ENCODE data around the gene PRDM2.

- TF ChIP-seq CTCF (IDR thresholded peaks at IDR 0.05): no peak
- no peak for TF ChIP-seq POLR2A (IDR thresholded peaks at IDR 0.05)
These were observed 109.6 kb downstream of the PRDM2 start for GRCh38 chr1:13809461-13810159.

Data from ovary (tissue), 3 donors.